SK-N-SH (cell line): ENCODE results near the gene DEPDC7. TPM values are rescaled to one million over a fixed set of nuclear protein-coding genes. Genes with fewer than 3 reads are reported as not detected.
"Not testable (repeated sequence)": the region's sequence is repeated elsewhere in the genome, so short reads cannot be mapped to it uniquely, and the experiment has no call there.

ENCODE experiments used
- CTCF ChIA-PET: fragments of 300-600, 350-600 bp; formaldehyde crosslinking; extraction: SDS; loops from one replicate; lab custom pipeline; 2021; lab: Yijun Ruan, JAX
- POLR2A ChIA-PET: fragments of 350-600 bp; sonication (Branson Sonifier 250); formaldehyde crosslinking; extraction: SDS; loops from one replicate; lab custom pipeline; 2020; ENCODE audit warnings: antibody characterized with exemption, inconsistent platforms; lab: Yijun Ruan, JAX
- DNase-seq: peaks from one replicate; pipeline ENCODE4 v3.0.0; 2012
- H2AFZ ChIP-seq: fragments of 200-600 bp; sonication (generic); 2 replicates; pipeline ENCODE4 v1.8.1; 2016; ENCODE audit warnings: antibody characterized with exemption, mild to moderate bottlenecking, low read depth
- H3F3A ChIP-seq: fragments of 200-600 bp; sonication (generic); replicated peaks from 2 replicates; pipeline ENCODE3; 2016; ENCODE audit warnings: antibody characterized with exemption, mild to moderate bottlenecking; ENCODE audit not compliant: insufficient read depth
- H3K27ac ChIP-seq, 2 experiments: fragments of 200-500 bp in 1 of 2; fragments of 200-600 bp in 1 of 2; sonication (Bioruptor generic) in 1 of 2; sonication (generic), shearing (Covaris generic) in 1 of 2; 2 replicates each; pipeline versions ENCODE4 v1.5.1 to v1.6.1; 2014 to 2016; ENCODE audit warnings: low read depth in 2 of 2, inconsistent platforms in 1 of 2, low read length in 1 of 2, mild to moderate bottlenecking in 1 of 2, mixed read lengths in 1 of 2
- H3K27me3 ChIP-seq: fragments of 200-600 bp; sonication (generic), shearing (Covaris generic); 2 replicates; pipeline ENCODE4 v1.6.1; 2016; ENCODE audit warnings: mixed run types; ENCODE audit not compliant: insufficient read depth
- H3K36me3 ChIP-seq, 2 experiments: fragments of 200-500 bp in 1 of 2; fragments of 200-600 bp in 1 of 2; sonication (Bioruptor generic) in 1 of 2; sonication (generic) in 1 of 2; replicated peaks in 1 of 2; 2 replicates each; pipeline versions ENCODE3 to v1.5.1; 2014 to 2016; ENCODE audit warnings: low read length in 1 of 2, mild to moderate bottlenecking in 1 of 2; ENCODE audit not compliant: insufficient read depth in 2 of 2, control insufficient read depth in 1 of 2
- H3K4me1 ChIP-seq, 2 experiments: fragments of 200-500 bp in 1 of 2; fragments of 200-600 bp in 1 of 2; sonication (Bioruptor generic) in 1 of 2; sonication (generic), shearing (Covaris generic) in 1 of 2; 2 replicates each; pipeline versions ENCODE4 v1.5.1 to v1.6.1; 2014 to 2016; ENCODE audit warnings: low read depth in 1 of 2, low read length in 1 of 2, mixed run types in 1 of 2; ENCODE audit not compliant: insufficient read depth in 2 of 2, control insufficient read depth in 1 of 2
- H3K4me2 ChIP-seq: fragments of 200-600 bp; sonication (generic), shearing (Covaris generic); 2 replicates; pipeline ENCODE4 v1.6.1; 2017; ENCODE audit warnings: mixed run types
- H3K4me3 ChIP-seq, 2 experiments: fragments of 200-500 bp in 1 of 2; fragments of 200-600 bp in 1 of 2; sonication (Bioruptor generic) in 1 of 2; sonication (generic), shearing (Covaris generic) in 1 of 2; 2 replicates each; pipeline versions ENCODE4 v1.5.1 to v1.8.1; 2014 to 2016; ENCODE audit warnings: low read depth in 2 of 2, inconsistent platforms in 1 of 2, low read length in 1 of 2, mild to moderate bottlenecking in 1 of 2, mixed read lengths in 1 of 2, moderate library complexity in 1 of 2
- H3K79me2 ChIP-seq: fragments of 200-600 bp; sonication (generic); 2 replicates; pipeline ENCODE4 v1.8.1; 2017; ENCODE audit warnings: mild to moderate bottlenecking; ENCODE audit not compliant: insufficient read depth
- H3K9ac ChIP-seq: fragments of 200-600 bp; sonication (generic); 2 replicates; pipeline ENCODE4 v1.6.1; 2017; ENCODE audit warnings: mixed run types
- H3K9me2 ChIP-seq: fragments of 200-600 bp; sonication (generic); 2 replicates; pipeline ENCODE4 v1.6.1; 2017; ENCODE audit warnings: mixed run types
- H3K9me3 ChIP-seq: fragments of 200-600 bp; sonication (generic); 2 replicates; pipeline ENCODE4 v1.6.1; 2017; ENCODE audit warnings: mixed run types, mild to moderate bottlenecking, moderate library complexity
- H4K20me1 ChIP-seq: fragments of 200-600 bp; sonication (generic); 2 replicates; pipeline ENCODE4 v1.6.1; 2017; ENCODE audit warnings: mild to moderate bottlenecking, mixed run types; ENCODE audit not compliant: insufficient read depth
- ELF1 ChIP-seq: IDR thresholded peaks from 2 replicates; pipeline ENCODE4 v1.4.0; 2012
- EZH2phosphoT487 ChIP-seq: fragments of 200-600 bp; sonication (generic); IDR thresholded peaks from 2 replicates; pipeline ENCODE4 v1.6.1; 2017; ENCODE audit warnings: low read depth, mixed run types, mild to moderate bottlenecking, antibody characterized with exemption, moderate library complexity, borderline replicate concordance
- FOSL2 ChIP-seq: IDR thresholded peaks from 2 replicates; pipeline ENCODE4 v1.4.0; 2012; ENCODE audit warnings: low read depth, mild to moderate bottlenecking, moderate library complexity, borderline replicate concordance
- SIN3A ChIP-seq: IDR thresholded peaks from 2 replicates; pipeline ENCODE4 v1.6.1; 2012; ENCODE audit warnings: low read depth, mild to moderate bottlenecking, low read length, moderate library complexity, borderline replicate concordance
- TAF1 ChIP-seq: IDR thresholded peaks from 2 replicates; pipeline ENCODE4 v1.6.1; 2012; ENCODE audit warnings: low read depth, mild to moderate bottlenecking, low read length, moderate library complexity, borderline replicate concordance
- TCF12 ChIP-seq: IDR thresholded peaks from 2 replicates; pipeline ENCODE4 v1.4.0; 2012
- TEAD4 ChIP-seq: IDR thresholded peaks from 2 replicates; pipeline ENCODE4 v1.4.0; 2012; ENCODE audit warnings: mild to moderate bottlenecking, borderline replicate concordance; ENCODE audit not compliant: insufficient read depth
- USF2 ChIP-seq: fragments of 150-350 bp; IDR thresholded peaks from 2 replicates; pipeline ENCODE4 v1.6.1; 2017; ENCODE audit warnings: antibody characterized with exemption, low read length, low read depth, borderline replicate concordance
- WGBS: methylation state at CpG from one replicate; pipeline ENCODE4 v1.1.6; 2017; ENCODE audit warnings: low lambda C conversion rate; 5-methylcytosine and 5-hydroxymethylcytosine counted together
- polyA plus RNA-seq, 3 experiments: library from polyadenylated mRNA; depleted of rRNA; stranded (reverse); fragments of >200 nt; gene quantifications; 2 replicates each; pipeline ENCODE4 v1.2.3, GENCODE V29; 2012
- TF ChIP-seq, protein P1 (sequence below): IDR thresholded peaks from 2 replicates; pipeline ENCODE4 v1.6.1; 2012; ENCODE audit warnings: mild to moderate bottlenecking, low read depth, low read length, moderate library complexity
- TF ChIP-seq, protein P2 (sequence below): IDR thresholded peaks from 2 replicates; pipeline ENCODE4 v1.4.0; 2012; ENCODE audit warnings: low read depth

Gene DEPDC7
- polyA plus RNA-seq, 1 of the 3 experiments (the other 2 are of a cell fraction) = 9.7 TPM

DNA sequence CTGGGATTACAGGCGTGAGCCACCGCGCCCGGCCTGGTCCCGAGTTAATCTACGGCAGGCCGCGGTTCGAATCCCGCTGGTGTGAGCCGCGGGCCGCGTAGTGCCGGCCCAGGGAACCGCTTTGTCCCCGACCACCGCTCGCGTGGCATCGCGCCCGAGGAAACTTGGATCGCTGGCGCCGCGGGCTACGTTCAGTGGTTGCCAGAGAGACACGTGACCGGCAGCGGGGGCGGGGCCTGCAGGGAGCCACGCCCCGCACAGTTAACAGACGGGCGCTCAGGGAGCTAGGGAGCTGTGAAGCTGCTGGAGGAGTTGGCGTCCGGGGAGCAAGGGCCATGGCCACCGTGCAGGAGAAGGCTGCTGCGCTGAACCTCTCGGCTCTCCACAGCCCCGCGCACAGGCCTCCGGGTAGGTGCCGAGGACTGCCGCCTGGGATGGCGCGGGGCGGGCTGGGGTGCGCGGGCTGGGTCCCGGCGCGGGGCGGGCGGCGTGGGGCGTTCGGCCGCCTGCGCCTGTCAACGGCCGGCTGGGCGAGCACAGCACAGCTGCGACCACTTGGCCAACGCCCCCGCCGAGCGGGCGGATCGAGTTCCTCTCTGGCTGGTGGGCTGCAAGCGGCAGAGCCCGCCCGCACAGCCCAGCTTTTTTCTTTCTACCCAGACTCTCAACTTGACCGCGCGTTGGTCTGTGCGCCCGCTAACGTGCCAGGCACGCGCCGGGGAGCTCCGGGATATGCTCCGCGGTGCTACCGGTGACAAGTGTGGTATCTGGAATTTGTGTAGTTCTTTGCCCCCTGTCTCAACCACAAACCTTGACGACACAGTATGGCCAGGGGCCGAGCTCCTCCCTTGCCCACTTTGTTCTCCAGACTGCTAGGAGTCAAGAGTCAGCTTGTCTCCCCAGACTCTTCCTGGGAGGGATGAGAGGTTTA lies at the start of gene DEPDC7 (continued):
- TF ChIP-seq USF2 (peak; percentile 69; the same call in 1 of the 2 replicates), EZH2phosphoT487 (no peak), TCF12 (no peak), TEAD4 (peak; percentile 34; the same call in 1 of the 2 replicates), SIN3A (no peak), FOSL2 (no peak), ELF1 (no peak)
- TF ChIP-seq, protein P1, sequence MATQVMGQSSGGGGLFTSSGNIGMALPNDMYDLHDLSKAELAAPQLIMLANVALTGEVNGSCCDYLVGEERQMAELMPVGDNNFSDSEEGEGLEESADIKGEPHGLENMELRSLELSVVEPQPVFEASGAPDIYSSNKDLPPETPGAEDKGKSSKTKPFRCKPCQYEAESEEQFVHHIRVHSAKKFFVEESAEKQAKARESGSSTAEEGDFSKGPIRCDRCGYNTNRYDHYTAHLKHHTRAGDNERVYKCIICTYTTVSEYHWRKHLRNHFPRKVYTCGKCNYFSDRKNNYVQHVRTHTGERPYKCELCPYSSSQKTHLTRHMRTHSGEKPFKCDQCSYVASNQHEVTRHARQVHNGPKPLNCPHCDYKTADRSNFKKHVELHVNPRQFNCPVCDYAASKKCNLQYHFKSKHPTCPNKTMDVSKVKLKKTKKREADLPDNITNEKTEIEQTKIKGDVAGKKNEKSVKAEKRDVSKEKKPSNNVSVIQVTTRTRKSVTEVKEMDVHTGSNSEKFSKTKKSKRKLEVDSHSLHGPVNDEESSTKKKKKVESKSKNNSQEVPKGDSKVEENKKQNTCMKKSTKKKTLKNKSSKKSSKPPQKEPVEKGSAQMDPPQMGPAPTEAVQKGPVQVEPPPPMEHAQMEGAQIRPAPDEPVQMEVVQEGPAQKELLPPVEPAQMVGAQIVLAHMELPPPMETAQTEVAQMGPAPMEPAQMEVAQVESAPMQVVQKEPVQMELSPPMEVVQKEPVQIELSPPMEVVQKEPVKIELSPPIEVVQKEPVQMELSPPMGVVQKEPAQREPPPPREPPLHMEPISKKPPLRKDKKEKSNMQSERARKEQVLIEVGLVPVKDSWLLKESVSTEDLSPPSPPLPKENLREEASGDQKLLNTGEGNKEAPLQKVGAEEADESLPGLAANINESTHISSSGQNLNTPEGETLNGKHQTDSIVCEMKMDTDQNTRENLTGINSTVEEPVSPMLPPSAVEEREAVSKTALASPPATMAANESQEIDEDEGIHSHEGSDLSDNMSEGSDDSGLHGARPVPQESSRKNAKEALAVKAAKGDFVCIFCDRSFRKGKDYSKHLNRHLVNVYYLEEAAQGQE = no peak
- TF ChIP-seq, all 33 proteins: peak for 10

- H3K4me3 ChIP-seq = no peak overlapping the region
- ChIA-PET CTCF (interaction anchor here (0.7 to 6.8 kb wide), 3 partner anchors 25 to 97 kb away, joined by 3 to 42 read pairs (median 4); no protein-coding TSS in a partner anchor), POLR2A (no interaction called here)
- H3K4me1 ChIP-seq = no peaks in the 10 kb centered on the region
- no peaks in the 10 kb centered on the region for H3K9me2 ChIP-seq
- no peaks in the 10 kb centered on the region for H3K79me2 ChIP-seq
- no peak overlapping the region for H3K27ac ChIP-seq
- H3K9ac ChIP-seq = no peak overlapping the region; the same call in 1 of the 2 replicates
- H3F3A ChIP-seq = no peaks in the 10 kb centered on the region
- TF ChIP-seq, protein P2, sequence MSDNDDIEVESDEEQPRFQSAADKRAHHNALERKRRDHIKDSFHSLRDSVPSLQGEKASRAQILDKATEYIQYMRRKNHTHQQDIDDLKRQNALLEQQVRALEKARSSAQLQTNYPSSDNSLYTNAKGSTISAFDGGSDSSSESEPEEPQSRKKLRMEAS = no peak
- no peak for TF ChIP-seq TAF1
- WGBS = 90% methylated on average over 1 of the region's 1 CpG
- H3K36me3 ChIP-seq = peaks cover 13 to 53% of the 10 kb centered on the region in 2 experiments
- no peaks in the 10 kb centered on the region for H3K9me3 ChIP-seq
- no peak overlapping the region for H2AFZ ChIP-seq
- no peaks in the 10 kb centered on the region for H4K20me1 ChIP-seq
- H3K4me2 ChIP-seq = no peak overlapping the region
- no peak for DNase-seq
- H3K27me3 ChIP-seq = no peaks in the 10 kb centered on the region
Observed at GRCh38 chr11:32968541-32968940, 47.1 kb upstream of the DEPDC7 start.

DNA sequence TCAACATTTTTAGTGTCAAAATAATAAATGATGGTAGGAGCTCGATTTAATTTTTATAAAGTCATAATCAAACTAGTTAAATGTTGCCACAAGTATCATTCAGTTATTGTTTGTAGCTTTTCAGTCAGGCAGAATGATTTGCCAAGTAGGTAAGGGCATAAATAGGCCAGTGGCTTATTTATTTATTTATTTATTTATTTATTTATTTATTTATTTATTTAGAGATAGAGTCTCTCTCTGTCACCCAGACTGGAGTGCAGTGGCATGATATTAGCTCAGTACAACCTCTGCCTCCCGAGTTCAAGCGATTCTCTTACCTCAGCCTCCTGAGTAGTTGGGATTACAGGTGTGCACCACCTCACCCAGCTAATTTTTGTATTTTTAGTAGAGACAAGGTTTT lies 43.4 kb upstream of the DEPDC7 start:
- H2AFZ ChIP-seq, H3K4me2 ChIP-seq, H3K27me3 ChIP-seq, H3F3A ChIP-seq, H3K79me2 ChIP-seq, DNase-seq, H3K9me2 ChIP-seq, H3K4me3 ChIP-seq, H3K9ac ChIP-seq, POLR2A ChIA-PET, H3K9me3 ChIP-seq, H4K20me1 ChIP-seq, H3K27ac ChIP-seq, H3K4me1 ChIP-seq: not testable (repeated sequence)
- 95% methylated on average over 3 of the region's 3 CpGs for WGBS
- peaks cover 40 to 65% of the 10 kb centered on the region in 2 experiments for H3K36me3 ChIP-seq
- CTCF ChIA-PET = interaction anchor here (1.0 to 1.6 kb wide), 2 partner anchors 91 to 93 kb away, joined by 4 to 10 read pairs; no protein-coding TSS in a partner anchor
